Prostate gland (tissue), 2 donors: ENCODE results near the gene ASZ1.

Experiments used
- POLR2A ChIP-seq: fragments of 450-650 bp; IDR thresholded peaks from one replicate; pipeline ENCODE4 v1.6.1; 2016; ENCODE audit warnings: antibody characterized with exemption, mild to moderate bottlenecking
- POLR2AphosphoS5 ChIP-seq: sonication (generic); formaldehyde crosslinking; IDR thresholded peaks from one replicate; pipeline ENCODE4 v1.6.1; 2017; ENCODE audit warnings: antibody characterized with exemption
- TF ChIP-seq, protein P1 (sequence below), 4 experiments: fragments of 200-600 bp in 2 of 4; fragments of 450-650 bp in 2 of 4; sonication (generic) in 2 of 4; IDR thresholded peaks; 1 replicate in 3 of 4; 2 replicates in 1 of 4; pipeline ENCODE4 v1.5.1; 2016 to 2019; ENCODE audit warnings: antibody characterized with exemption in 4 of 4, mild to moderate bottlenecking in 2 of 4, moderate library complexity in 2 of 4

DNA sequence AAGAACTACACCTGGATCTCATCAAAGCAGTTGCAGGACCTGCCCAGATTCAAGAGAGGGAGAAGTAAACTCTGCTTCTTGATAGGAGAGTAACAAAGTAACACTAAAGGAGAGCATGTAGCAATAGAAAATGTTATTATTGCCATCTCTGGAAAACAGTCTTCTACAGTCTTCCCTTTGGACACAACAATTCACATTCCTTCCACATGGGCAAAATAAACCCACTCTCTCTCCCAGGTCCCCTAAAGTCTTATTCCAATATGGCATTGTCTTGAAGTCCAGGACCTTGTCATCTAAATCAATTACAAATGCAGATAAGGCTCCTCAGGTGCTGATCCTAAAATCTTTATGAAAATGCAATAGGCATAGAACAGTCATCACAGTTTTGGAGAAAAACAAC, 94.1 kb downstream of the ASZ1 start:
- TF ChIP-seq POLR2A, result no peak
- TF ChIP-seq, protein P1, sequence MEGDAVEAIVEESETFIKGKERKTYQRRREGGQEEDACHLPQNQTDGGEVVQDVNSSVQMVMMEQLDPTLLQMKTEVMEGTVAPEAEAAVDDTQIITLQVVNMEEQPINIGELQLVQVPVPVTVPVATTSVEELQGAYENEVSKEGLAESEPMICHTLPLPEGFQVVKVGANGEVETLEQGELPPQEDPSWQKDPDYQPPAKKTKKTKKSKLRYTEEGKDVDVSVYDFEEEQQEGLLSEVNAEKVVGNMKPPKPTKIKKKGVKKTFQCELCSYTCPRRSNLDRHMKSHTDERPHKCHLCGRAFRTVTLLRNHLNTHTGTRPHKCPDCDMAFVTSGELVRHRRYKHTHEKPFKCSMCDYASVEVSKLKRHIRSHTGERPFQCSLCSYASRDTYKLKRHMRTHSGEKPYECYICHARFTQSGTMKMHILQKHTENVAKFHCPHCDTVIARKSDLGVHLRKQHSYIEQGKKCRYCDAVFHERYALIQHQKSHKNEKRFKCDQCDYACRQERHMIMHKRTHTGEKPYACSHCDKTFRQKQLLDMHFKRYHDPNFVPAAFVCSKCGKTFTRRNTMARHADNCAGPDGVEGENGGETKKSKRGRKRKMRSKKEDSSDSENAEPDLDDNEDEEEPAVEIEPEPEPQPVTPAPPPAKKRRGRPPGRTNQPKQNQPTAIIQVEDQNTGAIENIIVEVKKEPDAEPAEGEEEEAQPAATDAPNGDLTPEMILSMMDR (IDR thresholded peaks at IDR 0.05), result no peak
- no peak for TF ChIP-seq POLR2AphosphoS5
